ENCODE measurements around the gene RALGPS1.

GRCh38 chr9:127177665-127178265 lies 263.2 kb downstream of the RALGPS1 start:
- TF ChIP-seq CTCF (IDR thresholded peaks at IDR 0.05) (no peak), POLR2A (IDR thresholded peaks at IDR 0.05) (no peak), POLR2AphosphoS5 (IDR thresholded peaks at IDR 0.05) (no peak), EP300 (IDR thresholded peaks at IDR 0.05) (no peak)
